IMR-90 (cell line): ENCODE measurements around the gene RPH3AL. TPM values are rescaled to one million over a fixed set of nuclear protein-coding genes. Genes with fewer than 3 reads are reported as not detected.
A peak's percentile ranks its signal among the peaks of the same experiment; 100 is the strongest.

Source experiments
- ATAC-seq: fragments of 200-7000 bp; cut with Tn5 transposase; 2 replicates; pipeline ENCODE4 v1.9.1; 2020; ENCODE audit warnings: low read depth, mild to moderate bottlenecking, moderate library complexity
- BruUV-seq: library from RNA; stranded (reverse); fragments of 400-500 nt; replicated peaks from 2 replicates; lab custom pipeline; 2021; lab: Mats Ljungman, UMichigan
- CTCF ChIA-PET: fragments of 300-600 bp; formaldehyde crosslinking; extraction: SDS; loops from one replicate; lab custom pipeline; 2021; ENCODE audit warnings: antibody characterized with exemption; lab: Yijun Ruan, JAX
- POLR2A ChIA-PET: fragments of 300-600 bp; sonication (Branson Sonifier 250); formaldehyde crosslinking; loops from one replicate; lab custom pipeline; 2022; ENCODE audit warnings: antibody characterized with exemption; ENCODE audit not compliant: unreplicated experiment; lab: Charles Lee
- DNase-seq: peaks from one replicate; pipeline ENCODE4 v3.0.0; 2013
- H2AFZ ChIP-seq: replicated peaks from 2 replicates; pipeline ENCODE3; 2013; ENCODE audit warnings: low read length, mild to moderate bottlenecking; ENCODE audit not compliant: poor library complexity
- H2AK5ac ChIP-seq: 2 replicates; pipeline ENCODE4 v1.6.1; 2013; ENCODE audit warnings: low read depth, low read length, inconsistent platforms
- H2AK9ac ChIP-seq: replicated peaks from 2 replicates; pipeline ENCODE3; 2013; ENCODE audit warnings: mild to moderate bottlenecking, low read depth, low read length, moderate library complexity; ENCODE audit not compliant: poor library complexity
- H2BK120ac ChIP-seq: 2 replicates; pipeline ENCODE4 v1.6.1; 2013; ENCODE audit warnings: low read depth, low read length, inconsistent platforms
- H2BK15ac ChIP-seq: 3 replicates; pipeline ENCODE4 v1.6.1; 2013; ENCODE audit warnings: low read depth, low read length, inconsistent platforms
- H2BK20ac ChIP-seq: 2 replicates; pipeline ENCODE4 v1.6.1; 2013; ENCODE audit warnings: low read depth, mild to moderate bottlenecking, inconsistent platforms, low read length, moderate library complexity
- H2BK5ac ChIP-seq: 2 replicates; pipeline ENCODE4 v1.6.1; 2013; ENCODE audit warnings: mild to moderate bottlenecking, low read depth, low read length, inconsistent platforms; ENCODE audit not compliant: poor library complexity, severe bottlenecking
- H3K14ac ChIP-seq: replicated peaks from 2 replicates; pipeline ENCODE4 v1.6.1; 2013; ENCODE audit warnings: low read depth, low read length, inconsistent platforms
- H3K18ac ChIP-seq: 2 replicates; pipeline ENCODE4 v1.6.1; 2013; ENCODE audit warnings: low read depth, low read length, control low read depth
- H3K23ac ChIP-seq: 2 replicates; pipeline ENCODE4 v1.6.1; 2013; ENCODE audit warnings: low read depth, low read length, inconsistent platforms
- H3K27ac ChIP-seq: 2 replicates; pipeline ENCODE4 v1.5.1; 2013; ENCODE audit warnings: mild to moderate bottlenecking, control low read depth, low read length; ENCODE audit not compliant: insufficient read depth
- H3K27me3 ChIP-seq: 2 replicates; pipeline ENCODE4 v1.6.1; 2013; ENCODE audit warnings: low read length; ENCODE audit not compliant: control insufficient read depth, insufficient read depth
- H3K36me3 ChIP-seq: 2 replicates; pipeline ENCODE4 v1.6.1; 2013; ENCODE audit warnings: low read length, mixed read lengths; ENCODE audit not compliant: control insufficient read depth, insufficient read depth
- H3K4ac ChIP-seq: 2 replicates; pipeline ENCODE4 v1.6.1; 2013; ENCODE audit warnings: low read depth, low read length, inconsistent platforms
- H3K4me1 ChIP-seq: 2 replicates; pipeline ENCODE4 v1.6.1; 2013; ENCODE audit warnings: low read length, mixed read lengths; ENCODE audit not compliant: control insufficient read depth, insufficient read depth
- H3K4me2 ChIP-seq: 2 replicates; pipeline ENCODE4 v1.6.1; 2013; ENCODE audit warnings: low read depth, mild to moderate bottlenecking, control low read depth, low read length, moderate library complexity
- H3K4me3 ChIP-seq: 2 replicates; pipeline ENCODE4 v1.5.1; 2013; ENCODE audit warnings: low read depth, mild to moderate bottlenecking, control low read depth, low read length, moderate library complexity; ENCODE audit not compliant: insufficient read depth
- H3K56ac ChIP-seq: 2 replicates; pipeline ENCODE4 v1.6.1; 2013; ENCODE audit warnings: low read length, inconsistent platforms; ENCODE audit not compliant: insufficient read depth; ENCODE audit errors: extremely low read depth
- H3K79me1 ChIP-seq, 2 experiments: 2 replicates each; pipeline ENCODE4 v1.6.1; 2013; ENCODE audit warnings: low read length in 2 of 2, inconsistent platforms in 1 of 2, low read depth in 1 of 2
- H3K9ac ChIP-seq: 2 replicates; pipeline ENCODE4 v1.6.1; 2013; ENCODE audit warnings: low read depth, low read length, control low read depth
- H3K9me1 ChIP-seq: 2 replicates; pipeline ENCODE4 v1.6.1; 2013; ENCODE audit warnings: low read length, inconsistent platforms; ENCODE audit not compliant: insufficient read depth
- H3K9me3 ChIP-seq: 2 replicates; pipeline ENCODE4 v1.6.1; 2013; ENCODE audit warnings: low read length; ENCODE audit not compliant: control insufficient read depth, insufficient read depth
- H4K20me1 ChIP-seq: 2 replicates; pipeline ENCODE4 v1.6.1; 2013; ENCODE audit warnings: low read length, inconsistent platforms; ENCODE audit not compliant: insufficient read depth
- H4K5ac ChIP-seq: 2 replicates; pipeline ENCODE4 v1.6.1; 2013; ENCODE audit warnings: mild to moderate bottlenecking, low read depth, low read length, control low read depth
- H4K8ac ChIP-seq, 2 experiments: 2 replicates each; pipeline ENCODE4 v1.6.1; 2013; ENCODE audit warnings: low read depth in 2 of 2, low read length in 2 of 2, control low read depth in 1 of 2, inconsistent platforms in 1 of 2
- H4K91ac ChIP-seq: 2 replicates; pipeline ENCODE4 v1.6.1; 2013; ENCODE audit warnings: low read depth, low read length, inconsistent platforms; ENCODE audit not compliant: insufficient read depth
- CHD1 ChIP-seq: IDR thresholded peaks from 2 replicates; pipeline ENCODE4 v1.6.1; 2012; ENCODE audit warnings: low read depth, low read length, improper control_type of control experiment
- FOS ChIP-seq: fragments of 150-350 bp; IDR thresholded peaks from 2 replicates; pipeline ENCODE4 v1.6.1; 2016; ENCODE audit warnings: low read depth, low read length
- WGBS, 2 experiments: methylation state at CpG; one replicate each; pipeline versions ENCODE4 v1.1.5 to v1.1.7; 2013; ENCODE audit warnings: missing lambda C conversion rate in 2 of 2; ENCODE audit not compliant: insufficient read length in 1 of 2; ENCODE audit errors: extremely low coverage in 2 of 2; 5-methylcytosine and 5-hydroxymethylcytosine counted together
- dilution Hi-C: fragments of 300-500 bp; cut with HindIII; formaldehyde crosslinking; loops from one replicate; pipeline ENCODE4 v1.14.3; 2018; ENCODE audit warnings: low sequenced_read_pairs; ENCODE audit not compliant: unreplicated experiment
- in situ Hi-C: fragments of 300-500 bp; cut with MboI; formaldehyde crosslinking; loops from 3 replicates; pipeline ENCODE4 v1.14.3; 2019; ENCODE audit warnings: low sequenced_read_pairs, inconsistent platforms, mixed read lengths
- intact Hi-C: fragments of 100-400 bp; cut with micrococcal nuclease; formaldehyde crosslinking; loops from 2 replicates; pipeline ENCODE4 v1.10.0; 2022
- polyA plus RNA-seq, 3 experiments: library from polyadenylated mRNA; depleted of rRNA; stranded (reverse); fragments of >200 nt; gene quantifications; 2 replicates each; pipeline ENCODE4 v1.2.3, GENCODE V29; 2012; ENCODE audit warnings: low replicate concordance in 1 of 3
- total RNA-seq: library from RNA; depleted of rRNA; stranded (reverse); fragments of >200 nt; gene quantifications from 2 replicates; pipeline ENCODE4 v1.2.3, GENCODE V29; 2012

Gene RPH3AL
- total and polyA plus RNA-seq, 2 of the 4 experiments (the other 2 are of a cell fraction), result 1.8 to 2.5 TPM

- H4K91ac ChIP-seq, result no peak overlapping the region
- H3K9me3 ChIP-seq, result no peaks in the 10 kb centered on the region
- no peaks in the 10 kb centered on the region for H4K20me1 ChIP-seq
- ChIA-PET CTCF (no interaction called here), POLR2A (no interaction called here)
- H3K14ac ChIP-seq, result no peak overlapping the region
- dilution Hi-C loops, result no loop called here
- no peak overlapping the region for H2BK20ac ChIP-seq
- H2AK9ac ChIP-seq, result no peak overlapping the region
- H2BK120ac ChIP-seq, result no peak overlapping the region
- H3K4ac ChIP-seq, result no peak overlapping the region
- in situ Hi-C loops, result no loop called here
- H3K4me2 ChIP-seq, result no peak overlapping the region
- DNase-seq (no peak), ATAC-seq (no peak)
- 0 out of 3 replicates have a peak overlapping the region, but pooled peaks have one; percentile 20 for H2BK15ac ChIP-seq
- H3K4me3 ChIP-seq, result no peak overlapping the region
- H3K9me1 ChIP-seq, result no peaks in the 10 kb centered on the region; the same call in 1 of the 2 replicates
- H2AK5ac ChIP-seq, result peak overlapping the region; percentile 15; the same call in 1 of the 2 replicates
- peaks cover 11% of the 10 kb centered on the region for H3K4me1 ChIP-seq
- H3K9ac ChIP-seq, result no peak overlapping the region
- H3K23ac ChIP-seq, result no peak overlapping the region
- H3K79me1 ChIP-seq, result no peaks in the 10 kb centered on the region
- no peak overlapping the region for H3K18ac ChIP-seq
- TF ChIP-seq CHD1 (no peak), FOS (no peak)
- WGBS, 2 experiments, result 62% methylated on average over 4 of the region's 8 CpGs; no CpG with 5 or more reads in 1 of the 2 experiments
- intact Hi-C loops, result no loop called here
- H3K27me3 ChIP-seq, result peaks cover 16% of the 10 kb centered on the region; the same call in 1 of the 2 replicates
- H3K36me3 ChIP-seq, result no peaks in the 10 kb centered on the region
- BruUV-seq, result no TSS peak
- no peak overlapping the region for H2AFZ ChIP-seq
- no peak overlapping the region for H2BK5ac ChIP-seq
- H4K5ac ChIP-seq, result no peak overlapping the region
- no peak overlapping the region for H4K8ac ChIP-seq
- no peak overlapping the region for H3K27ac ChIP-seq
- no peak overlapping the region for H3K56ac ChIP-seq
Measured at GRCh38 chr17:381516-381915, 28.9 kb upstream of the RPH3AL start.
